ENCODE data around the gene RAB21. TPM values are rescaled to one million over a fixed set of nuclear protein-coding genes. Genes with fewer than 3 reads are reported as not detected.
"Not testable (repeated sequence)": the region's sequence is repeated elsewhere in the genome, so short reads cannot be mapped to it uniquely, and the experiment has no call there.

The RAB21 gene
- total RNA-seq, 1 experiment from 2014 or later, result 8.0 TPM

DNA sequence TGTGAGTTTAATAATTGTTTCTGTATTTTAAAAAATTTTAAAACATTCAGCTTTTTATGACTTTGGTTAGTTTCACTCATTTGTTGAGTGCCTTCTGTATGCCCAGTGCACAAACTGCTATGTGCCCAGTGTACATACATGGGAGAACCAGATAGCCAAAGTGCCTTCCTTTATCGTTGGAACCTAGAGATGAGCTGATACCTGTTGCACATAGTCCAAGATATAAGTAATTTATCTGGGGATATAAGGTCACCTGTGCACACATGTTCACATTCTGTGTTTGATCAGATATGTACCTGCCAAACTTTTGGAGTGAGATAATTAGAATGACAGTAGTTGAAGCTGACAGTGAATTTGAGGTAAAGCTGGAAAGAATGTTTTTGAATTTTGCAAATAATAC lies 37.9 kb downstream of the RAB21 start:
- Histone ChIP-seq H4K20me1 (ENCODE audit: insufficient read depth, low read depth, low read length) (0 out of 2 replicates have a peak, but pooled peaks cover 4% of the 10 kb centered on the region), H3K9me3 (ENCODE audit: low read length) (no peaks in the 10 kb centered on the region), H2AFZ (ENCODE audit: low read length) (no peak overlapping the region), H3K79me2 (ENCODE audit: low read length) (no peaks in the 10 kb centered on the region), H3K4me1 (ENCODE audit: low read length) (no peaks in the 10 kb centered on the region), H3K9me2 (replicated peaks; ENCODE audit: insufficient read depth, low read length) (no peaks in the 10 kb centered on the region), H3K4me3 (ENCODE audit: low read length) (no peak overlapping the region), H3K4me2 (ENCODE audit: low read depth, low read length, poor library complexity, severe bottlenecking) (no peak overlapping the region), H3K27ac (ENCODE audit: low read length) (no peak overlapping the region), H3K9ac (ENCODE audit: low read length) (no peak overlapping the region), H3K27me3 (ENCODE audit: low read length) (no peaks in the 10 kb centered on the region), H3K36me3 (ENCODE audit: insufficient read depth, low read length) (peaks cover 5% of the 10 kb centered on the region; the same call in 1 of the 2 replicates)
- no peak for DNase-seq

DNA sequence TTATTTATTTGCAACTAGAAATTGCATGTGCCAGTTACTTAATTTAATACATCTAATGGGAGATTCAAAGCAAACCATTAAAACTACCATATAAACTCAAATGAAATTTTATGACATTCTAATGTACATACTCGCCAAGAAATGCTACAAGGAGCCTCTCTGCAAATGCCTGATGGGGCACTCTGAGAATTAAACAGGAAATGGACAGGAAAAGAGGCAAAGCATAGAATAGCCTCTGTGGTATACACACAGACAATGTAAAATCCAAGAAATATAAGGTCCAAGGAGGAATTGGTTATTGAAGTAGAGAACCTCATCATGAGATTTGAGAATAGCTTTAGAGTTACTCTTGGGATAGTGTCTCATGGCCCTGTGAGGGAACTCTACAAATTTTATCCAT lies 41.2 kb downstream of the RAB21 start:
- H3K27me3 ChIP-seq (ENCODE audit: low read length), result no peaks in the 10 kb centered on the region
- H3K4me2 ChIP-seq (ENCODE audit: low read depth, low read length, poor library complexity, severe bottlenecking), result no peak overlapping the region
- H3K9me3 ChIP-seq (ENCODE audit: low read length), result no peaks in the 10 kb centered on the region
- no peak overlapping the region for H3K4me3 ChIP-seq (ENCODE audit: low read length)
- DNase-seq, result no peak
- no peaks in the 10 kb centered on the region for H3K4me1 ChIP-seq (ENCODE audit: low read length)
- no peaks in the 10 kb centered on the region for H3K36me3 ChIP-seq (ENCODE audit: insufficient read depth, low read length)
- H3K9me2 ChIP-seq (replicated peaks; ENCODE audit: insufficient read depth, low read length), result no peaks in the 10 kb centered on the region
- H3K27ac ChIP-seq (ENCODE audit: low read length), result no peak overlapping the region
- no peaks in the 10 kb centered on the region for H3K79me2 ChIP-seq (ENCODE audit: low read length)
- H4K20me1 ChIP-seq (ENCODE audit: insufficient read depth, low read depth, low read length), result 0 out of 2 replicates have a peak, but pooled peaks cover 4% of the 10 kb centered on the region
- H3K9ac ChIP-seq (ENCODE audit: low read length), result no peak overlapping the region
- no peak overlapping the region for H2AFZ ChIP-seq (ENCODE audit: low read length)

DNA sequence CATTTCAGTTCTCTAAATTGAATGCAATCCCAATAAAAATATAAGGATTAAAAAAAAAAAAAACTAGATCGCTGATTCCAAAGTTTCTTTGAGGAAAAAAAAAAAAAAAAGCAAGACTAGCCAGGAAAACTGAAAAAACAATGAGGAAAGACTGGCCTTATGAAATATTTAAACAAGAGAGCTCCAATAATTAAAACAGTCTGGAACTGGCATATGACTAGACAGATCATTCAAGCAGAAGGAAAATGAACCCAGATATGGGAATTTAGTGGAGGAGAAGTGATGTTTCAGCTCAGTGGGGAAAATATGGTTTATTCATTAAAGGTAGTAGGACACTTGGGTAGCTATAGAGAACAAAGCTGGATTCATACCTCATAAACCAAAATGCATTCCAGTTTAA lies 42.9 kb downstream of the RAB21 start:
- no peak overlapping the region for H3K4me2 ChIP-seq (ENCODE audit: low read depth, low read length, poor library complexity, severe bottlenecking)
- H4K20me1 ChIP-seq (ENCODE audit: insufficient read depth, low read depth, low read length), result 0 out of 2 replicates have a peak, but pooled peaks cover 4% of the 10 kb centered on the region
- no peak overlapping the region for H3K27ac ChIP-seq (ENCODE audit: low read length)
- H3K9me3 ChIP-seq (ENCODE audit: low read length), result no peaks in the 10 kb centered on the region
- no peaks in the 10 kb centered on the region for H3K36me3 ChIP-seq (ENCODE audit: insufficient read depth, low read length)
- no peaks in the 10 kb centered on the region for H3K79me2 ChIP-seq (ENCODE audit: low read length)
- H3K4me3 ChIP-seq (ENCODE audit: low read length), result no peak overlapping the region
- no peak overlapping the region for H2AFZ ChIP-seq (ENCODE audit: low read length)
- DNase-seq, result no peak
- no peaks in the 10 kb centered on the region for H3K4me1 ChIP-seq (ENCODE audit: low read length)
- H3K9ac ChIP-seq (ENCODE audit: low read length), result no peak overlapping the region
- H3K27me3 ChIP-seq (ENCODE audit: low read length), result no peaks in the 10 kb centered on the region
- no peaks in the 10 kb centered on the region for H3K9me2 ChIP-seq (replicated peaks; ENCODE audit: insufficient read depth, low read length)

DNA sequence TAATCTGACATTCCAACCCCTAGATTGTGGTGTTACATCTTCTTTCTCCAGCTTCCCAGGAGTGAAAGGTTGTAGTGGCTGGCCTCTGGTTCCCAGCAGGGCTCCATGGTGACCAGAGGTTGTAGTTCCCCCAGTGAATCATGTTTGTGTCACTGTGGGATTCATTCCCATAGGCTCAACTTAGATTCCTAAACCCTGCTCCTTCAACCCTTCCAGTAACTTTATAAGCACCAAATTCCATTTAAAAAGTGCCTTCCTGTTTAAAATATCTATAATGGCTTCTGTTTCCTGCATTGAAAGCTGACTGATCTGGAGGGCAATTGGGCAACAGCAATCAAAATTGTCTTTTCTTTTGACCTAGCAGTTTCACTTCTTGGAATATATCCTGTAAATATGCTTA lies 44.4 kb downstream of the RAB21 start:
- Histone ChIP-seq H3K79me2 (ENCODE audit: low read length) (no peaks in the 10 kb centered on the region), H3K9ac (ENCODE audit: low read length) (no peak overlapping the region), H3K4me1 (ENCODE audit: low read length) (no peaks in the 10 kb centered on the region), H3K36me3 (ENCODE audit: insufficient read depth, low read length) (no peaks in the 10 kb centered on the region), H3K4me2 (ENCODE audit: low read depth, low read length, poor library complexity, severe bottlenecking) (no peak overlapping the region), H3K4me3 (ENCODE audit: low read length) (no peak overlapping the region), H3K9me3 (ENCODE audit: low read length) (no peaks in the 10 kb centered on the region), H3K27me3 (ENCODE audit: low read length) (no peaks in the 10 kb centered on the region), H3K9me2 (replicated peaks; ENCODE audit: insufficient read depth, low read length) (no peaks in the 10 kb centered on the region), H2AFZ (ENCODE audit: low read length) (no peak overlapping the region), H3K27ac (ENCODE audit: low read length) (no peak overlapping the region), H4K20me1 (ENCODE audit: insufficient read depth, low read depth, low read length) (no peaks in the 10 kb centered on the region)
- no peak for DNase-seq

DNA sequence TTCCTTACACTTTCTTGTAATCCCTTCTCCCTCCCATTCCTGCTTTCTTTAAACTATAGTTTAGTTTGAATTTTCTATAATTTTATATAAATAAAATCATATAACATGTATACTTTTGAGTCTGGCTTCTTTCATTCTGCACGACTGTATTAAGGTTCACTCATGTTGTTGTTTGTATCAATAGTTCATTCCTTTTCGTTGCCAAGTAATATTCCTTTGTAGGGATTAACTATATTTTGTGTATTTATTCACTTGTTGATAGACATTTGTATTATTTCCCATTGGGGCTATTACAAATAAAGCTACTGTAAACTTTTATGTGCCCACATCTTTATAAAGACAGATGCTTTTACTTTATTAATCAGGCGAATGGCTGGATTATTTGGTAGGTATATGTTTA lies 45.5 kb downstream of the RAB21 start:
- H3K9ac ChIP-seq (ENCODE audit: low read length), result no peak overlapping the region
- H3K9me3 ChIP-seq (ENCODE audit: low read length), result no peaks in the 10 kb centered on the region
- H3K36me3 ChIP-seq (ENCODE audit: insufficient read depth, low read length), result no peaks in the 10 kb centered on the region
- H2AFZ ChIP-seq (ENCODE audit: low read length), result no peak overlapping the region
- H3K4me2 ChIP-seq (ENCODE audit: low read depth, low read length, poor library complexity, severe bottlenecking), result no peak overlapping the region
- H3K4me3 ChIP-seq (ENCODE audit: low read length), result no peak overlapping the region
- no peaks in the 10 kb centered on the region for H4K20me1 ChIP-seq (ENCODE audit: insufficient read depth, low read depth, low read length)
- DNase-seq, result no peak
- no peaks in the 10 kb centered on the region for H3K27me3 ChIP-seq (ENCODE audit: low read length)
- H3K4me1 ChIP-seq (ENCODE audit: low read length), result no peaks in the 10 kb centered on the region
- no peaks in the 10 kb centered on the region for H3K9me2 ChIP-seq (replicated peaks; ENCODE audit: insufficient read depth, low read length)
- H3K27ac ChIP-seq (ENCODE audit: low read length), result no peak overlapping the region
- H3K79me2 ChIP-seq (ENCODE audit: low read length), result no peaks in the 10 kb centered on the region

DNA sequence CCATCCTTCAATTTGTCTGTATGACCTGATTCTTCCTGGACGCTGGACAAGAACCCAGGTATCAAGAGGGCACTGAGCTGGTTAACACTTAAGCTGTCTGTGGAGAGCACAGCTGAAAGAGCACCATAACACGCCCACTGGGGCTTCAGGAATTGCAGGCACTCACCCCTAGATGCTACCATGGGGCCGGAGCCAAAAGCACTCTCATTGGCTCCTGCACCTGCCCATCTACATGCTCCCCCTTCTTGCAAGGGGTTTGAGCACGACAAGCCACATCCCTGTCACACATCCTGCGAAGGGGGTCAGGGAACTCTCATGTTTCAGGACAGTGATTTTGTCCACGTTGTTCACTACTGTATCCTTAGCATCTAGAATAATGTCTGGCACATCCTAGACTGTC lies 49.8 kb downstream of the RAB21 start:
- Histone ChIP-seq H3K27me3 (ENCODE audit: low read length) (no peaks in the 10 kb centered on the region), H2AFZ (ENCODE audit: low read length) (no peak overlapping the region), H3K9me3 (ENCODE audit: low read length) (no peaks in the 10 kb centered on the region), H4K20me1 (ENCODE audit: insufficient read depth, low read depth, low read length) (no peaks in the 10 kb centered on the region), H3K36me3 (ENCODE audit: insufficient read depth, low read length) (no peaks in the 10 kb centered on the region), H3K4me2 (ENCODE audit: low read depth, low read length, poor library complexity, severe bottlenecking) (no peak overlapping the region), H3K4me1 (ENCODE audit: low read length) (no peaks in the 10 kb centered on the region), H3K9me2 (replicated peaks; ENCODE audit: insufficient read depth, low read length) (no peaks in the 10 kb centered on the region), H3K4me3 (ENCODE audit: low read length) (no peak overlapping the region), H3K9ac (ENCODE audit: low read length) (no peak overlapping the region), H3K79me2 (ENCODE audit: low read length) (no peaks in the 10 kb centered on the region), H3K27ac (ENCODE audit: low read length) (no peak overlapping the region)
- DNase-seq, result no peak

DNA sequence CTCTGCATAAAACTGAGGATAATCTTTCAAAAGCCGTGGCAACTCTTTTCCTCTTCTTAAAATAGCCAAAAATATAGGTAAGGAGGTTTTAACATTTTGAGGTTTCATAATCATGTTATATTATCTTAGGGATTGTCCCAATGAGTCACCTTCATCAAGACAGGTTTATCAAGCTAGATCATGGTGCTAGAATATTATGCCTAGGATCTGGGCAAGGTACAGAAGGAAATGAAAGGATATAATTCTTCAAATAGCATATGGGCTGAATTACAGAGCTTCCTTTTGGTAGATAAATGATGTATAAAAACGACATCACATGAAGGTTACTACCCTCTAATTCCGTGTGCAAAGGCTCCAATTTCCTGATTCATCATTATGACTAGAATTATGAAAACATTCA lies 56.3 kb downstream of the RAB21 start:
- no peaks in the 10 kb centered on the region for H3K9me3 ChIP-seq (ENCODE audit: low read length)
- no peak for DNase-seq
- H3K79me2 ChIP-seq (ENCODE audit: low read length), result no peaks in the 10 kb centered on the region
- H3K9ac ChIP-seq (ENCODE audit: low read length), result no peak overlapping the region
- no peak overlapping the region for H3K27ac ChIP-seq (ENCODE audit: low read length)
- no peaks in the 10 kb centered on the region for H3K9me2 ChIP-seq (replicated peaks; ENCODE audit: insufficient read depth, low read length)
- no peaks in the 10 kb centered on the region for H3K27me3 ChIP-seq (ENCODE audit: low read length)
- H3K4me1 ChIP-seq (ENCODE audit: low read length), result no peaks in the 10 kb centered on the region
- no peaks in the 10 kb centered on the region for H3K36me3 ChIP-seq (ENCODE audit: insufficient read depth, low read length)
- no peak overlapping the region for H3K4me2 ChIP-seq (ENCODE audit: low read depth, low read length, poor library complexity, severe bottlenecking)
- no peaks in the 10 kb centered on the region for H4K20me1 ChIP-seq (ENCODE audit: insufficient read depth, low read depth, low read length)
- H3K4me3 ChIP-seq (ENCODE audit: low read length), result no peak overlapping the region
- no peak overlapping the region for H2AFZ ChIP-seq (ENCODE audit: low read length)

DNA sequence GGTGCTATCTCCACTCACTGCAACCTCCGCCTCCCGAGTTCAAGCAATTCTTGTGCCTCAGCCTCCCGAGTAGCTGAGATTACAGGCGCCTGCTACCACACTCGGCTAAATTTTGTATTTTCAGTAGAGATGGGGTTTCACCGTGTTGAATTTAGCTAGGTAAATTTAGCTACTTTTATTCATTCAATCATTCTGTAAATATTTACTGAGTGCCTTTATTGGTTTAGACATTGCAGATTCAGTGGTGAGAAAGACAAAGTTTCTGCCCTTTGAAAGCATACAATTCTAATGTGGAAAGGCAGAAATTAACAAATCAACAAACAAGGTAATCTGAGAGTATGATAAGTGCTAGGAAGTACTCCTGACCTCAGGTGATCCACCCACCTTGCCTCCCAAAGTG lies 60.6 kb downstream of the RAB21 start:
- H3K9me2 ChIP-seq (replicated peaks; ENCODE audit: insufficient read depth, low read length); H3K9ac ChIP-seq (ENCODE audit: low read length); H3K36me3 ChIP-seq (ENCODE audit: insufficient read depth, low read length); H4K20me1 ChIP-seq (ENCODE audit: insufficient read depth, low read depth, low read length); H3K27me3 ChIP-seq (ENCODE audit: low read length); H2AFZ ChIP-seq (ENCODE audit: low read length); H3K27ac ChIP-seq (ENCODE audit: low read length); H3K4me2 ChIP-seq (ENCODE audit: low read depth, low read length, poor library complexity, severe bottlenecking); H3K9me3 ChIP-seq (ENCODE audit: low read length); H3K79me2 ChIP-seq (ENCODE audit: low read length); DNase-seq; H3K4me1 ChIP-seq (ENCODE audit: low read length); H3K4me3 ChIP-seq (ENCODE audit: low read length): not testable (repeated sequence)

DNA sequence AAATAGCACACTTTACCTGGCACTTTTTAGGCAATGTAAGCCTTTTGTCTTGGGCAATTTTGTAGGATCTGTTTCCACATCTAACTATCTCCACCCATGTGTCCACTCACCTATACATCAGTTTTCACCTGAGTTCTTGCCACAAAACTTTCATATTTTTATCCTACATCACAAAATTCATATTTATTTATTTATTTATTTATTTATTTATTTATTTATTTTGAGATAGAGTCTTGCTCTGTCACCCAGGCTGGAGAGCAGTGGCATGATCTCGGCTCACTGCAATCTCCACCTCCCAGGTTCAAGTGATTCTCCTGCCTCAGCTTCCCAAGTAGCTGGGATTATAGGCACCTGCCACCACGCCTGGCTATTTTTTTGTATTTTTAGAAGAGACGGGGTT lies 67.4 kb downstream of the RAB21 start:
- H3K9me2 ChIP-seq (replicated peaks; ENCODE audit: insufficient read depth, low read length); H3K9me3 ChIP-seq (ENCODE audit: low read length); H3K27me3 ChIP-seq (ENCODE audit: low read length); H3K79me2 ChIP-seq (ENCODE audit: low read length); H2AFZ ChIP-seq (ENCODE audit: low read length); DNase-seq; H4K20me1 ChIP-seq (ENCODE audit: insufficient read depth, low read depth, low read length); H3K4me3 ChIP-seq (ENCODE audit: low read length); H3K9ac ChIP-seq (ENCODE audit: low read length); H3K4me1 ChIP-seq (ENCODE audit: low read length); H3K36me3 ChIP-seq (ENCODE audit: insufficient read depth, low read length); H3K27ac ChIP-seq (ENCODE audit: low read length); H3K4me2 ChIP-seq (ENCODE audit: low read depth, low read length, poor library complexity, severe bottlenecking): not testable (repeated sequence)
